ENCODE data around the gene C1QL2. TPM values are rescaled to one million over a fixed set of nuclear protein-coding genes. Genes with fewer than 3 reads are reported as not detected.

The C1QL2 gene
- not detected for total RNA-seq

DNA sequence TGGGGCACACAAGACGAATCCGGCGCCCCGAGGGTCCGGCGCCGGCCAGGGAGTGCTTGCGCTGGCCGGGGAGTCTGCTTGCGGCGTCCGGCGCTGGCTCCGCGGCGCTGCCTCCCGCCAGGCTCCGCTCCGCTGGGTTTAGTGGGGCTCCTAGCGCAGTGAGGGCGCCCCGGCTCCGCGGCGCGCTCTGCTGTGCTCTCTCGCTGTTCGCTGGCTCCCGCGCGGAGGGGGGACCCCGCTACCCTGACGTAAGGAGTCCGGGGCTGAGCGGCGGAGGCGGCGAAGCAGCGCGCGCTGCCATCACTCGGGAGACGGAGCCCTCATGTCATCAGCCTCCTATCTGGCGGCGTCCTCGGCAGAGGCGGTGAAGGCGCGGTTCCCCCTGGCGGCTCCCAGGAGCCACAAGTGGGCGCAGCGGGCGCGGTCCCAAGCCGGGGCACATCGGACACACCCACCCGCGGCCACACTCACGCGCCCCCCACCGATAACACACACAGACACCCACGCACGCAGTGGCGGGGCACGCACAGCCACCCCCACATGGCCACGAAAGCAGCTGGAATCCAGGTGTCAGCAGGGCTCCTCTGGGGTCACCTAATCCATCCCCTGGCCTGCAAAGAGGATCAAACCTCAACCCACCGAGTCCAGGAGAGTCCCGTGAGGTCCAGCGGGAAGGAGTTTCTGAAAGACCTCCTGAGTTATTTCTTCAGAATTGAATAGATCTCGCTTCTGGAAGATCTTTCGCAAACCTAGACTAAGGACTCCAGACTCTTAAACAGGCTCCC is at the start of gene C1QL2:
Gene C1QL2, minus strand, starts transcription at position 189 of the 785 bp plus-strand sequence. CDS start 482 bp downstream, outside the sequence.
- intact Hi-C loops (cut with DNase I), result no loop called here
- no peak for DNase-seq
- Histone ChIP-seq H3K27me3 (peaks cover 42% of the 10 kb centered on the region), H3K4me1 (no peaks in the 10 kb centered on the region), H3K36me3 (no peaks in the 10 kb centered on the region), H3K27ac (no peak within 1 kb of the TSS), H3K4me3 (no peak within 1 kb of the TSS), H3K9ac (ENCODE audit: low read depth in 2 of 2, low read length in 2 of 2) (no peak within 1 kb of the TSS), H3K9me3 (no peaks in the 10 kb centered on the region)
- TF ChIP-seq CTCF (IDR thresholded peaks at IDR 0.05), result no peak

DNA sequence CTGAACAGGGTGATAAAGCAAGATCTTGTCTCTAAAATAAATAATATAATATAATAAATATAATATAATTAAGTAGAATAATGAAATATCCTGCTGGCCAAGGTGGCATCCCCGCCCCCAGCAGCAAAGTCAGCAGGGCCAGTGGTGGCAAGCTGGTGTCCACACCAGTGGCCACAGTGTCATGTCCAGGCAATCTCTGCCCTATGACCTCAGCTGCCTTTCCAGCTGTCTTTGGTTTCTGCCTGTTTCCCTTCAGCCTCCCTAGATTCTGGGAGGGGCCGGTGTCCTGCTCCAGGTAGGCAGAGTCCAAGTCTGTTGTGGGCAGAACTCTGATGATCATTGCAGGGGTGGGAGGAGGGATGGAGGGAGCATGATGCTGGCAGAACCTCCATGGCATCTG is 48.9 kb upstream of the C1QL2 start:
- intact Hi-C loops (cut with DNase I), result no loop called here
- no peak for DNase-seq
- Histone ChIP-seq H3K9me3 (no peaks in the 10 kb centered on the region), H3K4me1 (no peaks in the 10 kb centered on the region), H3K36me3 (no peaks in the 10 kb centered on the region), H3K4me3 (no peak overlapping the region), H3K27ac (no peak overlapping the region), H3K27me3 (no peaks in the 10 kb centered on the region), H3K9ac (ENCODE audit: low read depth in 2 of 2, low read length in 2 of 2) (no peak overlapping the region)
- no peak for TF ChIP-seq CTCF (IDR thresholded peaks at IDR 0.05)

DNA sequence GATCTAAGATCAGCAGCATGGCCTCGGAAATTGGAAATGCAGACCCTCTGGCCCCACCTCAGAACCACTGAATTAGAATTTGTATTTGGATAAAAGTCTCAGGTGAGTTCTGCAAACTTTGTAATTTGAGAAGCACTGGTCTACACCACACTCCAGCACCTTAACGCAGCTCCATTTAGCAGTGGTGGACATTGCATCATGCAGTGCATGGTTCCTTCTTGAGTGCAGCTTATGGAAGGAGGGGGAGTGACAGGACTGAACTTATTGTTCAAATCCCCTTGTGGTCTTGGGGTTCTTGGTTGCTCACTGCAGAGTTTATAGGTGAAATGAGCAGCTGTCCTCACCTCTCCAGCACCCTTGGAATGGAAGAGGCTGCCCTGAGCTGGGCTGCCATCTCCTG is 47.6 kb upstream of the C1QL2 start:
- no peak overlapping the region for H3K27ac ChIP-seq
- H3K9ac ChIP-seq (ENCODE audit: low read depth in 2 of 2, low read length in 2 of 2), result no peak overlapping the region
- H3K4me1 ChIP-seq, result no peaks in the 10 kb centered on the region
- H3K36me3 ChIP-seq, result no peaks in the 10 kb centered on the region
- H3K9me3 ChIP-seq, result no peaks in the 10 kb centered on the region
- no peak overlapping the region for H3K4me3 ChIP-seq
- no peaks in the 10 kb centered on the region for H3K27me3 ChIP-seq
- no peak for DNase-seq
- intact Hi-C loops (cut with DNase I), result no loop called here
- no peak for TF ChIP-seq CTCF (IDR thresholded peaks at IDR 0.05)

- DNase-seq, result no peak
- TF ChIP-seq CTCF (IDR thresholded peaks at IDR 0.05), result no peak
- intact Hi-C loops (cut with DNase I), result no loop called here
- Histone ChIP-seq H3K36me3 (no peaks in the 10 kb centered on the region), H3K4me3 (no peak overlapping the region), H3K4me1 (no peaks in the 10 kb centered on the region), H3K27me3 (no peaks in the 10 kb centered on the region), H3K9me3 (no peaks in the 10 kb centered on the region), H3K27ac (no peak overlapping the region), H3K9ac (ENCODE audit: low read depth in 2 of 2, low read length in 2 of 2) (no peak overlapping the region)
These were observed 46.6 kb upstream of the C1QL2 start for GRCh38 chr2:119205001-119205706.

GRCh38 chr2:119204525-119204924 is 46.0 kb upstream of the C1QL2 start:
- no peaks in the 10 kb centered on the region for H3K27me3 ChIP-seq
- no peak for TF ChIP-seq CTCF (IDR thresholded peaks at IDR 0.05)
- no peaks in the 10 kb centered on the region for H3K36me3 ChIP-seq
- no peaks in the 10 kb centered on the region for H3K4me1 ChIP-seq
- no peak for DNase-seq
- intact Hi-C loops (cut with DNase I), result no loop called here
- no peaks in the 10 kb centered on the region for H3K9me3 ChIP-seq
- no peak overlapping the region for H3K4me3 ChIP-seq
- H3K27ac ChIP-seq, result no peak overlapping the region
- H3K9ac ChIP-seq (ENCODE audit: low read depth in 2 of 2, low read length in 2 of 2), result no peak overlapping the region
